GM21381 (cell line): ENCODE measurements around the gene EYA2.
"Not testable (repeated sequence)": the region's sequence is repeated elsewhere in the genome, so short reads cannot be mapped to it uniquely, and the experiment has no call there.

Experiments
- ATAC-seq: cut with Tn5 transposase; IDR thresholded peaks from one replicate; pipeline ENCODE4 v1.9.1; 2021; ENCODE audit warnings: mild to moderate bottlenecking, moderate library complexity; ENCODE audit not compliant: unreplicated experiment

EYA2 gene

GRCh38 chr20:47164140-47164539 is 269.5 kb downstream of the EYA2 start:
- no peak for ATAC-seq

- no peak for ATAC-seq
Observed at GRCh38 chr20:47165376-47165865, 270.8 kb downstream of the EYA2 start.

DNA sequence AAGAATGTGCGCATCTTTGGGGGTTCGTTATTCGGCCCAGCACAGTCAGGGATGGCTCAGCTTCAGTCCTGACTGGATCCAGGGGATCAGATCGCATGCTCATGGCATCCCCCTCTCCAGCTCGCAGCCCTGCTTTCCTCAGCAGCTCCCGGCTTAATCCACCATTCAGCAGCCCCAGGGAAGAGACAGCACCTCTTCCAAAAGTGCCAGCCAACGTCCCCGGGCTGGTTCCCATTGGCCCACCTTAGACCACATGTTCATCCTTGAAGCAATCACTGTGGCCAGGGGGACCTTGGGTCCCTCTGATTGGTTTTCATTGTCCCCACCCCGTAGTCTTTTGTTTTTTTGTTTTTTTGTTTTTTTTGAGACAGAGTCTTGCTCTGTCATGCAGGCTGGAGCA is 273.2 kb downstream of the EYA2 start:
- no peak for ATAC-seq

DNA sequence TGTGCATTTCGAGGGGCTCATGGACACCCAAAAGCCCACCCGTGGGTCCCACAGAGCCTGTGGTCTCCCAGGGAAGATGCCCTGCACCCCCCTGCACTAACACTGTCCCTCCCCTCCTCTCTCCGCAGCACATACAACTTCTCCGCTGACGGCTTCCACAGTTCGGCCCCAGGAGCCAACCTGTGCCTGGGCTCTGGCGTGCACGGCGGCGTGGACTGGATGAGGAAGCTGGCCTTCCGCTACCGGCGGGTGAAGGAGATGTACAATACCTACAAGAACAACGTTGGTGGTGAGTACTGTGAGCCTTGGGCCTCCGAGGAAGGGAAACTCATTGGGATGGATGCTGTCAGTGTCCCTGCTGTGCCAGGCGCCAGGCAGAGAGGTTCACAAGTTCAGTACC is 277.9 kb downstream of the EYA2 start:
- ATAC-seq = no peak

GRCh38 chr20:47173596-47174216 is 279.1 kb downstream of the EYA2 start:
- ATAC-seq = no peak

DNA sequence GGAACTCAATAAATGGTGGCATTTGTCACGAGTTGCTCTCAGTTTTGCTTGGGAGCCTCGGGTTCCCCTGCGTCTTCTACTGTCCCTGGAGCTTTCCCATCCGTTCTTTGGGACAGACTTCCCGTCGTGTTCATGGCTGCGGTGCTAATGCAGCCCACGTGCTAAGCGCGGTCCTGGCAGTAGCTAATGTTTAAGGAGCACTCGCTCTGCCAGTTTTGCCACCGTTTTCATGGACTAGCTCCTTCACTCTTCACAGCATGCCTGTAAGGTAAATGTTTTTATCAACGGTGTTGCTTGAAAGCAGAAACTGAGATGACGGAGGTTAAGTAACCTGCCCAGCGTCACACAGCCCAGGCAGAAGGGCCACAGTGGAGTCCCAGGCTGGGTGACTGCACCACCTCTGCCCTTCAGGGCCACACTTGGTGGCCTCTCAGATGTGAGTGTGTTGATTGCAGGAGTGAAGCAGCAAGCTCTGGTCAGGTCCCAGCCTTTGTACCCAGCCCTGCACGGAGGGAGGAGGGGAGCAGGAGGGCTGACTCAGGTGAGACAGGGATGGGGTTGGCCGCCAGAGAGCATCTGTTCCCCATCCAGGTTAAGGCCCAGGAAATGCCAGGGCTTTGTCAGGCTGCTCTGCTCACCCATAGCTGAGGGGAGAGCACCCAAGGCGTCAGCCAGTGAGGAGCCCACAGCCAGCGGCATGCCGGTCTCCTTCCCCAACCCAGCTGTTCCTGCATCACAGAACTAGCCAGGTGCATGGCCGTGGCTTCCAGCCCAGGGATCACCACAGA is 280.0 kb downstream of the EYA2 start:
- no peak for ATAC-seq

- no peak for ATAC-seq
Observed at GRCh38 chr20:47175493-47175892, 280.9 kb downstream of the EYA2 start.

DNA sequence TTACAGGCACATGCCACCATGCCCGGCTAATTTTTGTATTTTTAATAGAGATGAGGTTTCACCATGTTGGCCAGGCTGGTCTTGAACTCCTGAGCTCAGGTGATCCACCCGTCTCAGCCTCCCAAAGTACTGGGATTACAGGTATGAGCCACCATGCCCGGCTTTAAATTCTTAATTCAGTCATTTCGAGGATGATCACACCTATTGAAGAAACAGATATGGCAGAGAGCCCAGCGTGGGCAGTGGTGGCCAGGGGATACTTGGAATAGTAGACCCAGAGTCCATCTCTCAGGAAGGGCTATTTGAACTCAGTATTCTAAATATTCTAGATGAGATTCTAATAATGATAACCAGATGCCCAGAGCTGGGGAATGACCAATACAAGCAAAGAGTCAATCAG is 281.6 kb downstream of the EYA2 start:
- ATAC-seq = not testable (repeated sequence)

- ATAC-seq = no peak
Observed at GRCh38 chr20:47178277-47178676, 283.6 kb downstream of the EYA2 start.

DNA sequence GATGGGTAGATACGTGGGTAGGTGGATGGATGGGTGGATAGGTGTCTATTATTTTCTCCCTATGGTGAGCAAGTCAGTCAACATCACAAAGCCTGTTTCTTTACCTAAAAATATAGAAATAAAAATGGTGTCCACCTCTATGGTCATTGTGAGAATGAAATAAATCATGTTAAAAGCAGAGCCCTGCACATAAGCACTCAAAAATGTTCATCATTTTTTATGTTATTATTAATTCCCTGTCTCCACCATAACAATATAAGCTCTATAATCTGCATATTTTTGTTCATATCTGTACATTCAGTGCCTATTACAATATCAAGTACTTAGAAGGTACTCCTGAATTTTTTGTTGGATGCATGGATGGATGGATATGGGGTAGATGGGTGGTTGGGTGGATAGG is 284.2 kb downstream of the EYA2 start:
- ATAC-seq = no peak

GRCh38 chr20:47179267-47179666 is 284.6 kb downstream of the EYA2 start:
- no peak for ATAC-seq

- ATAC-seq = no peak
Observed at GRCh38 chr20:47181056-47181862, 286.6 kb downstream of the EYA2 start.

DNA sequence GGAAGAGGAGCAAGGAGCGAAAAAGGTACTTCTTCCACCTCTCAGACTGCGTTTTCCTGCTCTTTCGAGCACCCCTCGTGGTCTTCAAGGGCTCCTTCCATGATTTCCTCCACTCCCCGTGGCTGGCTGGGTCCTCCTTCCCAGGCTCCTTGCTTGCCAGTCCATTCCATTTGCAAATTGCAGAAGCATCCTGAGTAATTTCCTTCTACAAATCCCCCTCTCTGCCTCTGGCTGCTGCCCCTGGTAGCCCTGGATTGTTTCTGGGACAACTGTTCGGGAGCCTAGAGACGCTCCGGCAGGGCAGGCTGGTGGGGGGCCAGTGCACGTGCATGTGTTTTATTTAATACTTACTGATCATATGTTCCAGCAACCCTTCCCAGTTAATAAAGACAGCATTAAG is 288.7 kb downstream of the EYA2 start:
- ATAC-seq = no peak

GRCh38 chr20:47187450-47188195 is 293.0 kb downstream of the EYA2 start:
- no peak for ATAC-seq

GRCh38 chr20:47188540-47188939 is 293.9 kb downstream of the EYA2 start:
- ATAC-seq = no peak

DNA sequence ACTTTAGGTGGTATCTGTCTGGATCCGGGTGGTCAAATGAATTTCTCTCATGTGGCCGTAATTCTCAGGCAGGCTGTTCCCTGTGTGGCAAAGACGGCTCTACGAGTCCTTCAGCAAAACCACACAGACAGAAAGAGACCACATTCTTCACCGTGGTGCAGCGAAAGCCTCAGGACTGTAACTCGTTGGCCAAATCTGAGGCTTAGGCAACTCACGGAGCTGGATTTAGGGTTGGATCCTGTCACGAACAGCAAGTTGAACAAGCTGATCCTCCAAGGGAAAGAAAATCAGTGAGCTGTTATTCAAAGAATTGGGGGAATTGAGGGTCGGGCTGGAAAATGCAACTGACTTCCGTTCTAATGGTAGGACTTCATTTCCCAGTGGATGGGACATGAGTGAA is 294.4 kb downstream of the EYA2 start:
- ATAC-seq = no peak

DNA sequence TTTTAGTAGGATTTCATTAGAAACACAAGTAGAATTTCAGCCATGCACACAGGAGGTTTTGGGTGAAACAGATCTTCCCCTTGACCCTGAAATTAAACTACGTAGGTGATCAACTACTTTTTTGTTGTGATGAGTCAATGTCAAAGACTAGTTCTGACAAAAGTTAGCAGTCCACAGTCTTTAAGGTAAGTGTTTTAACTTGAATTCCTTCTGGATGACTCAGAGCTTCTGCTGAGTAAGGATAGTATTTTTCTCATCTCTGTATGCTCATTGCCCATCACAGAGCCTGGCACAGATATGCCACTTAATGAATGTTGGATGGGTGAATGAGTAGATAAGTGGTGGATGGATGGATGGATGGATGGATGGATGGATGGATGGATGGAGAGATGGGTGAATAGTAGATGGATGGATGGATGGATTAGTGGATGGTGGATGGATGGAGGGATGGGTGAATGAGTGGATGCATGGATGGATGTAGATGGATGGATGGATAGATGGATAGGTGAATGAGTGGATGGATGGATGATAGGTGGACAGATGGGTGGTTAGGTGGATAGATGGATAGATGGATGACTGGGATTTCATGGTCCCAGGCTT is 296.5 kb downstream of the EYA2 start:
- no peak for ATAC-seq

DNA sequence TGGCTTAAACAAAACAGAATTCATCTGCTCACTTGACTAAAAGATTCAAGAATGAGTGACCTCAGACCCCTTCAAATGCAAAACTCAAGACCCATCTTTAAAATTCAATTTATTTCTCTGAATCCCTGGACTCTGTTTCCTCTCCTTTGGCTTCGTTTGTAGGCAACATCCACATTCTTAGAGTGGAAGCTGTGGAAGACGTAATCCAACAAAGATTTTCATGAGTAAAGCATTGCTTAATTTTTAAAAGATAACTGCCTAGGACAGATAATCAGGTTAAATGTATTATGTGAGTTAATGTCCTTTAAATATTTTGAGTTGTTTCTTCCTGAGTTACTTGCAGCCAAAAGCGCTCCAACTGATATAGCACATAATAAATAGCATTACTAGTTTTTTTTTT is 297.3 kb downstream of the EYA2 start:
- no peak for ATAC-seq

- ATAC-seq = no peak
Observed at GRCh38 chr20:47195573-47195972, 300.9 kb downstream of the EYA2 start.
